ENCODE measurements around the gene EML2.

DNA sequence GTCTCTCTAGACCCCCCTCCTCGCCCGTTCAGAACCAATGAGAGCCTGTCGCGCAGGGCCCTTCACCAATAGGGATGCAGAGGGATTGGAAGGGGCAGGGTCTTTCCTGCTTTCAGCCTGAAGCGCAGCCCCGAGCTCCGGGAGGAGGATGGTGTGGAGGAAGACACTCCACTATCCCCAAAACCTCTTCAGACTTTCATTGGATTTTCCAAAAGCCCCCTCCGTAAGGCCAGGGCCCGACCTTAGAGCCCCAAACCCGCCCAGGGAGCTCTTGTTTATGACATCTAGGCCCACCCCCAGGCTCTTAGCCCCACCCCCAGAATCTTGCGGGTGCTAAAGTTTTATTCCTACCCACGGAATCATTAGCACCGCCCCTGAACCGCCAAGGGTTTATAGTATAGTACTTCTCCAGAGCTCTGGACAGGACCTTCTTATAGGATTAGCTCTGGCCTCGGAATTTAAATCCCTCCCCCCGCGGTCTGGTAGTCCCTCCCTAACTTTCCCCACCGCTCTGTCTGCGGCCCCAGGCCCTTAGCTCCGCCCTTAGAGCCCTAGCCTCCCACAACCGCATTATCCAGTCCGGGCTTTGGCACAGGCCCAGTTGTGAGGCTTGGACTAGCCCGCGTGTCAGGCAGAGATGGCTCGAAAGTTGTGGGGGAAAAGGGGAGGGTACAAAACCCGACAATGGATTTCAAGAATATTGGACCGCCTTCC is 6.6 kb upstream of the EML2 start:
- TF ChIP-seq, protein P1, sequence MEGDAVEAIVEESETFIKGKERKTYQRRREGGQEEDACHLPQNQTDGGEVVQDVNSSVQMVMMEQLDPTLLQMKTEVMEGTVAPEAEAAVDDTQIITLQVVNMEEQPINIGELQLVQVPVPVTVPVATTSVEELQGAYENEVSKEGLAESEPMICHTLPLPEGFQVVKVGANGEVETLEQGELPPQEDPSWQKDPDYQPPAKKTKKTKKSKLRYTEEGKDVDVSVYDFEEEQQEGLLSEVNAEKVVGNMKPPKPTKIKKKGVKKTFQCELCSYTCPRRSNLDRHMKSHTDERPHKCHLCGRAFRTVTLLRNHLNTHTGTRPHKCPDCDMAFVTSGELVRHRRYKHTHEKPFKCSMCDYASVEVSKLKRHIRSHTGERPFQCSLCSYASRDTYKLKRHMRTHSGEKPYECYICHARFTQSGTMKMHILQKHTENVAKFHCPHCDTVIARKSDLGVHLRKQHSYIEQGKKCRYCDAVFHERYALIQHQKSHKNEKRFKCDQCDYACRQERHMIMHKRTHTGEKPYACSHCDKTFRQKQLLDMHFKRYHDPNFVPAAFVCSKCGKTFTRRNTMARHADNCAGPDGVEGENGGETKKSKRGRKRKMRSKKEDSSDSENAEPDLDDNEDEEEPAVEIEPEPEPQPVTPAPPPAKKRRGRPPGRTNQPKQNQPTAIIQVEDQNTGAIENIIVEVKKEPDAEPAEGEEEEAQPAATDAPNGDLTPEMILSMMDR (IDR thresholded peaks at IDR 0.05), result no peak
- TF ChIP-seq POLR2AphosphoS5 (IDR thresholded peaks at IDR 0.05) (no peak), POLR2A (IDR thresholded peaks at IDR 0.05) (no peak), EP300 (IDR thresholded peaks at IDR 0.05; ENCODE audit: low read depth) (no peak)

Data from transverse colon (tissue), 4 donors.